HG03521 (cell line): ENCODE results near the gene CYP26A1.
A peak's percentile ranks its signal among the peaks of the same experiment; 100 is the strongest.

Experiments
- ATAC-seq: cut with Tn5 transposase; IDR thresholded peaks from one replicate; pipeline ENCODE4 v1.9.1; 2021; ENCODE audit warnings: mild to moderate bottlenecking, moderate library complexity; ENCODE audit not compliant: unreplicated experiment

CYP26A1 gene

DNA sequence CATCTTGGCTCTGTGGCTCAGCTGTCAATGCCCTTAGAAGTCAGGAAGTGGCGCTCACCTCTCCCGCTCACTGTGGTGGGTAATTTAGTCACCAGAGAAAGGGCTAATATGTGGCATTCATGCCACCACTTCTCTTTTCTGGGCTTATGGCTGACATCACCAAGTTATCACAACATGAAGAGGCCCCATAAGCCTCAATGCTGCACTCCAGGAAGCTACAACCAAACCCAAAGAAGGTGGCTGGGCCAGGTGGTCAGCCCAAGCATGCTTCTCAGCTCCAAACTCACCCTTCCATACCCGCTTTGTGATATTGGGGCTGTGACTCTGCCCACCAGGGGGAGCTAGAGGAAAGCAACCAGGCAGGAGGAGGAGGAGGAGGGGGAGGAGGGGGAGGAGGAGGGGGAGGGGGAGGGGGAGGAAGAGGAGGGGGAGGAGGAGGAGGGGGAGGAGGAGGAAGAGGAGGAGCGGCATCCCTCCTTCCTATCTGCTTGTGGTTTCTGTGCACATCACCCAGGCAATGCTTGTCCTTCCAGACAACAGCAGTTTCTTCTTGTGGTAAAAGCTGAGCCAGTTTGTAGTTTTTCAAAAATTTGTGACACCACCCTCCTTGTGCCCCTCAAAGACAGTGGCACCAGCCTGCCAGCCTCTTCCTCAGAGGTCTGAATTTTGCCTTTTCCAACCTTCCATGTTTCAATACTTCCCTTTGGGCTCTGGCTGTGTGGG, 42.1 kb downstream of the CYP26A1 start:
- peak; percentile 51 for ATAC-seq

DNA sequence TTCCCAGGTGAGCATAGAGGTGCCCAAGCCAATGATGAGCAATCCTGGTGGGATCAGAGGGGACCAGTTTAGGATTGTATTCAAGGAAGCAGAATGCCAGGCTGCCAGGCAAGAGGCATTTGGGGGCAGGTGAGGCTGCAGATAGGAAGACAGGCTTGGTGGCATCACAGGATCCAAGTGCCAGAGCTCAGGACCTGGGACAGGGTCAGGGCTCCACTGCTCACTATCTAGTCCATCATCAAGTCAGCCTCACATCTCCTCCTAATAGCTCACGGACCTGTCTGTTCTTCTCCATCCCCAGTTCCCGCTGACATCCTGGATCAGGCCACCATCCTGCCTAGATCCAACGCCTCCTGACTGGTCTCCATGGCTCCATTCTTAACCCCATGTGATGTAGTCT, 47.6 kb downstream of the CYP26A1 start:
- ATAC-seq, result no peak

DNA sequence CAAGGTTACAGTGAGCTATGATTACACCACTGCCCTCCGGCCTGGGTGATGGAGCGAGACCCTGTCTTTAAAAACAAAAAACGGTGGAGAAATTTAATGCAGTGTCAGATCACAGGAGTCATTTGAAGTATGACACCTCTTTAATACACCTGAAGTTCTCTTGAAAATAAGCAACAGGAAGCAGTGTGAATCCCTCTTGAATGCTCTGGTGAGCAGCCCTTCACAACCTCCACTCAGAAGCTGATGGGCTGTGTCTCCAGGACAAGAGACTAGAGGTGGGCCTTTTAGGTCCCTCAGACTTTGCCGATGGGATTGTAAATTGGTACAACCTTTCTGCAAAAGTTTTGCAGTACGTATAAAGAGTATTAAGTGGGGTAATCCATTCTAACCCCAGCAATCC, 50.1 kb downstream of the CYP26A1 start:
- ATAC-seq, result no peak

DNA sequence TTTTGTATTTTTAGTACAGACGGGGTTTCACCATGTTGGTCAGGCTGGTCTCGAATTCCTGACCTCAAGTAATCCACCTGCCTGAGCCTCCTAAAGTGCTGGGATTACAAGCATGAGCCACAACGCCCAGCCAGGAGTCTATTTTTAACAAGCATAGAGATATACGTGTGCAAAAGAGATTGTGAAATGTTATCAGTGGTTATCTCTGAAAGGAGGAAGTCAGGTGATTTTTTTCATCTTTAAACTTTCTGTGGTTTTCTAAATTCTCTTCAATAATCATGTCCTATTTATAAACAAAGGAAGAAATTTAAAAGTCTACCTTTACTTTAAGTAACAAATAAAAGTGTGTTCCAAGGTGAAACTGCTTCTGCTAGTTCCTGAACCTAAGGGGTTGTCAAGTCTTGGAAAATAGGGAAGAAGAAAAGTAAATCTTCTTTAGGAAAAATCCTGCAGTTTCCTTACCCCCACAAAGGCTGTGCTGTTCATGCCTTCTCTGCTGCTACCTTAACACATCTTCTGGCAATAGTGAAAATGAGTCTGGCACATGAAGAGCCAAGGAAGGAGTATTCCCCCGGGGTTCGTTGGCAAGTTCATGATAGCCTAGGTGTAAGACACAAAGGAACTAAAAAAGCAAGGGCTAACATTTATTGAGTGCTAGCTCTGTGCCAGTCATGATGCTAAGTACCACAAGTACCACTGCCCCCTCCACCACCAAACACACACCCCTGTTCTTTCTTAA, 51.1 kb downstream of the CYP26A1 start:
- peak; percentile 61 for ATAC-seq

DNA sequence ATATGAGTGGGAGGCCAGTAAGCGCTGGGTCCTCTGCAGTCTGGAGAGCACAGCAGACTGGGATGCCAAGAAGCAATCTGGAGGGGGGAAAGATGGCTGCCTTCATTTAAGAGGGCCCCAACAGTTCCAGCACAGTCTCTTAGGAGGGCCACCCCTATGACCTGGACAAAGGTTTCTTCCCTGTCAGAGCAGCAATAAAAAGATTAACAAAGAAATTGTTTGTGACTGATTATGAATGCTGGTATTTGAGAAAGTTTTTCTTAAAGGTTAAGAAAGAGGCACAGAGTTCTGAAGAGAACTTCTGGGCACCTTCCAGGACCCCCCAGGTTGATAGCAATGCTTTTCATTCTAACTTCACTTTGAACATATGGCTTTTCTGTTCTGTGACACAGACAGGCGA, 52.3 kb downstream of the CYP26A1 start:
- no peak for ATAC-seq

DNA sequence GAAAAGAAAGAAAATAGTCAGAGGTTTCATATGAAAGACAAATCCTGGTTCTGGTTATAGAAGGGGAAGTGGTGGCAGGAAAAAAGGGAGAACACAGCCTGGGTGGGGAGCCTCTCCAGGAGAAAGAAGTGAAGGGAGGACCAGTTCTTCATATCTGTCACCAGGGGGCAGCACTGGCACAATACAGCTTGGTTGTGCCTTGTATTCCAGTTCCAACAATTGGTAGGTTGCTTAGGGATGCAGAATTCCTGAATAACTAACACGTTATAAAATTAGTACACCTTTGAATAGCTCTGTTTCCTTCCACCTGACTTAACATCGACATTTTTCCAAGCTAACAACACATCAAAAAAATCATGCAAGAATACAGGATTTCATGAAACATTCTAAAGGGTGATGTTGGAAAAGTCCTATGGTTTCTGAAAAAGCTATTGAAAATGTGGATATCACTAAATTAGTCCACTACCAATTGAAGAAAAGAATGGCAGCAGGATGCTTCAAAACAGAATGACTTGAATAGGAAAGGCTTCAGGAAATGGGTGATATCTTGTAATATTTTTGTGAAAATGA, 52.9 kb downstream of the CYP26A1 start:
- no peak for ATAC-seq
